WTC11 (cell line): Measurements from ENCODE around the gene PNMA6E. TPM values are rescaled to one million over a fixed set of nuclear protein-coding genes. Genes with fewer than 3 reads are reported as not detected.

Experiments used
- ATAC-seq: fragments of 200-7000 bp; cut with Tn5 transposase; 2 replicates; pipeline ENCODE4 v1.10.0; 2021; ENCODE audit warnings: mild to moderate bottlenecking, moderate library complexity
- CTCF ChIA-PET: fragments of 300-600 bp; sonication (Branson Sonifier 250); formaldehyde crosslinking; loops from one replicate; lab custom pipeline; 2021; ENCODE audit warnings: antibody characterized with exemption; lab: Charles Lee
- POLR2A ChIA-PET: fragments of 350-600 bp; sonication (Branson Sonifier 250); formaldehyde crosslinking; loops from one replicate; lab custom pipeline; 2021; ENCODE audit warnings: antibody characterized with exemption; lab: Charles Lee
- DNase-seq: peaks from one replicate; pipeline ENCODE4 v3.0.0; 2021; ENCODE audit warnings: low spot score
- H3K27ac Mint-ChIP-seq: 2 replicates; pipeline ENCODE4 v1.8.0; 2021; ENCODE audit warnings: mixed read lengths
- H3K27me3 Mint-ChIP-seq: 2 replicates; pipeline ENCODE4 v1.8.0; 2021; ENCODE audit warnings: low read depth, mild to moderate bottlenecking, moderate library complexity, mixed read lengths
- H3K36me3 Mint-ChIP-seq: 2 replicates; pipeline ENCODE4 v1.8.0; 2021; ENCODE audit warnings: mixed read lengths
- H3K4me1 Mint-ChIP-seq: 2 replicates; pipeline ENCODE4 v1.8.0; 2022; ENCODE audit warnings: mixed read lengths
- H3K4me3 Mint-ChIP-seq: 2 replicates; pipeline ENCODE4 v1.8.0; 2021; ENCODE audit warnings: mild to moderate bottlenecking, moderate library complexity, mixed read lengths
- H3K9me3 Mint-ChIP-seq: 2 replicates; pipeline ENCODE4 v1.8.0; 2021; ENCODE audit warnings: mixed read lengths
- MXD4 ChIP-seq: fragments of 250-450 bp; sonication (Bioruptor Pico); IDR thresholded peaks from 2 replicates; pipeline ENCODE4 v1.8.0; 2021; ENCODE audit warnings: mild to moderate bottlenecking, moderate library complexity, borderline replicate concordance
- NFYB ChIP-seq: sonication (generic); formaldehyde crosslinking; conservative IDR thresholded peaks from 2 replicates; pipeline ENCODE4 v1.8.0; 2022; ENCODE audit warnings: low read depth, missing genetic modification reagents
- NR1H2 ChIP-seq: sonication (generic); formaldehyde crosslinking; IDR thresholded peaks from 2 replicates; pipeline ENCODE4 v1.9.0; 2021; ENCODE audit warnings: mild to moderate bottlenecking, moderate library complexity, missing genetic modification reagents
- SMAD4 ChIP-seq: sonication (generic); formaldehyde crosslinking; IDR thresholded peaks from 2 replicates; pipeline ENCODE4 v1.8.0; 2022; ENCODE audit warnings: mild to moderate bottlenecking, missing genetic modification reagents
- ZNF121 ChIP-seq: sonication (generic); formaldehyde crosslinking; IDR thresholded peaks from 2 replicates; pipeline ENCODE4 v1.8.0; 2023; ENCODE audit warnings: missing genetic modification reagents
- ZNF138 ChIP-seq: sonication (generic); formaldehyde crosslinking; conservative IDR thresholded peaks from 2 replicates; pipeline ENCODE4 v1.8.1; 2022; ENCODE audit warnings: mild to moderate bottlenecking, moderate library complexity, missing genetic modification reagents
- total RNA-seq: library from RNA; stranded (reverse); gene quantifications from 3 replicates; pipeline ENCODE4 v1.2.3, GENCODE V29; 2021
- TF ChIP-seq, protein P1 (sequence below): fragments of 250-450 bp; sonication (Bioruptor Pico); IDR thresholded peaks from 2 replicates; pipeline ENCODE4 v1.9.0; 2021; ENCODE audit warnings: mild to moderate bottlenecking
- TF ChIP-seq, protein P2 (sequence below): fragments of 250-450 bp; sonication (Bioruptor Pico); IDR thresholded peaks from 2 replicates; pipeline ENCODE4 v1.9.0; 2021; ENCODE audit warnings: mild to moderate bottlenecking, borderline replicate concordance
- TF ChIP-seq, protein P3 (sequence below): fragments of 250-450 bp; sonication (Bioruptor Pico); IDR thresholded peaks from 2 replicates; pipeline ENCODE4 v1.8.0; 2021; ENCODE audit warnings: mild to moderate bottlenecking

The PNMA6E gene
- total RNA-seq, 1 experiment from 2014 or later = not detected

DNA sequence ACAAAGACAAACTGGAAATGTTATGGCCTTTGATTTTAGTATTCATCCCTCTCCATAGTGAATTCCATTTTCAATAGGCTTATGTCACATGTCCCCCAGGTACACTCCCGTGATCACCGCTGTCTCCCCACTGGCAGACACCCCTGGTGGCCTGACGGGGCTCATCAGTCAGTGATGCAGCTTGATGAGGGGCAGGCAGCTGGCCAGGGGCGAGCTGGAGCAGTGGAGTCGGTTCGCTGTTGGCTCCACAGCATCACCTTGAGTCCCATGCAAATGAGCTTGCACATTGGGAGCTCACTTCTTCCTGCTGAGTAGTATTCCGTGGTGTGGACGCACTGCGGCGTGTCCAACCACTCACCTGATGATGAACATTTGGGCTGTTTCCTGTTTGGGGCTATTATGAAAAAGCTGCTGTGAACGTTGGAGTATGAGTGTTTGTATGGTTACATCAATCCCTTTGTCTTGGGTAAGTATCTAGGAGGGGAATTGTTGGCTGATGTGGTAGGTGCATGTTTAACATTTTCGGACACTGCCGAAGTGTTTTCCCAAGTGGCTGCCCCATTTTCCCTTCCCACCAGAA lies 39.5 kb upstream of the PNMA6E start:
- ChIA-PET POLR2A (no interaction called here), CTCF (interaction anchor here (0.6 to 1.3 kb wide), 4 partner anchors 20 to 397 kb away, joined by 3 to 9 read pairs (median 3); no protein-coding TSS in a partner anchor)
- Mint-ChIP-seq H3K36me3 (no peaks in the 10 kb centered on the region), H3K27me3 (no peaks in the 10 kb centered on the region; the same call in 1 of the 2 replicates), H3K27ac (no peak overlapping the region), H3K9me3 (peaks cover 4% of the 10 kb centered on the region), H3K4me1 (no peaks in the 10 kb centered on the region), H3K4me3 (no peak overlapping the region)
- ATAC-seq (no peak), DNase-seq (no peak)
- TF ChIP-seq ZNF138 (CRISPR knock-in tag) (no peak), SMAD4 (CRISPR knock-in tag) (no peak)

DNA sequence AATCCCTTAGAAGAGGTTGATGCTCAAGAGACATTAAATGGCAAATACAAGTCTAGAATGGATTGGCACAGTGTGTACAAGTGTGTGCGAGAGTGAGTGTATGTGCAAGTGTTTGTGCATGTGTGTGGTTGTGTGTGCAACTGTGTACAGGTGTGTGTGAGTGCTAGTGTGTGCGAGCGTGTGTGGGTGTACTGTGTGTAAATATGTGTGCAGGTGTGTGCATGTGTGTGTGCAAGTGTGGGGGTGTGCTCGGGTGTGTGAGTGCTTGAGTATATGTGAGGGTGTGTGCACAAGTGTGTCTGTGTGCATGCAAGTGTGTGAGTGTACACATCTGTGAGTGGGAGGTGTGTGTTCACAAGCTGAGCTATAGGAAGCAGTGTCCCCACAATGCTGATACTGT lies 38.8 kb upstream of the PNMA6E start:
- no peak overlapping the region for H3K27ac Mint-ChIP-seq
- H3K4me1 Mint-ChIP-seq = no peaks in the 10 kb centered on the region
- TF ChIP-seq, protein P1, sequence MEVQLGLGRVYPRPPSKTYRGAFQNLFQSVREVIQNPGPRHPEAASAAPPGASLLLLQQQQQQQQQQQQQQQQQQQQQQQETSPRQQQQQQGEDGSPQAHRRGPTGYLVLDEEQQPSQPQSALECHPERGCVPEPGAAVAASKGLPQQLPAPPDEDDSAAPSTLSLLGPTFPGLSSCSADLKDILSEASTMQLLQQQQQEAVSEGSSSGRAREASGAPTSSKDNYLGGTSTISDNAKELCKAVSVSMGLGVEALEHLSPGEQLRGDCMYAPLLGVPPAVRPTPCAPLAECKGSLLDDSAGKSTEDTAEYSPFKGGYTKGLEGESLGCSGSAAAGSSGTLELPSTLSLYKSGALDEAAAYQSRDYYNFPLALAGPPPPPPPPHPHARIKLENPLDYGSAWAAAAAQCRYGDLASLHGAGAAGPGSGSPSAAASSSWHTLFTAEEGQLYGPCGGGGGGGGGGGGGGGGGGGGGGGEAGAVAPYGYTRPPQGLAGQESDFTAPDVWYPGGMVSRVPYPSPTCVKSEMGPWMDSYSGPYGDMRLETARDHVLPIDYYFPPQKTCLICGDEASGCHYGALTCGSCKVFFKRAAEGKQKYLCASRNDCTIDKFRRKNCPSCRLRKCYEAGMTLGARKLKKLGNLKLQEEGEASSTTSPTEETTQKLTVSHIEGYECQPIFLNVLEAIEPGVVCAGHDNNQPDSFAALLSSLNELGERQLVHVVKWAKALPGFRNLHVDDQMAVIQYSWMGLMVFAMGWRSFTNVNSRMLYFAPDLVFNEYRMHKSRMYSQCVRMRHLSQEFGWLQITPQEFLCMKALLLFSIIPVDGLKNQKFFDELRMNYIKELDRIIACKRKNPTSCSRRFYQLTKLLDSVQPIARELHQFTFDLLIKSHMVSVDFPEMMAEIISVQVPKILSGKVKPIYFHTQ (CRISPR knock-in tag) = no peak
- TF ChIP-seq NFYB (no peak), ZNF121 (no peak)
- H3K9me3 Mint-ChIP-seq = peaks cover 4% of the 10 kb centered on the region
- DNase-seq (no peak), ATAC-seq (no peak)
- no peaks in the 10 kb centered on the region for H3K36me3 Mint-ChIP-seq
- POLR2A ChIA-PET = no interaction called here
- CTCF ChIA-PET = interaction anchor here (0.6 to 1.3 kb wide), 2 partner anchors 21 to 115 kb away, joined by 3 to 9 read pairs; no protein-coding TSS in a partner anchor
- H3K27me3 Mint-ChIP-seq = no peaks in the 10 kb centered on the region; the same call in 1 of the 2 replicates
- no peak overlapping the region for H3K4me3 Mint-ChIP-seq

DNA sequence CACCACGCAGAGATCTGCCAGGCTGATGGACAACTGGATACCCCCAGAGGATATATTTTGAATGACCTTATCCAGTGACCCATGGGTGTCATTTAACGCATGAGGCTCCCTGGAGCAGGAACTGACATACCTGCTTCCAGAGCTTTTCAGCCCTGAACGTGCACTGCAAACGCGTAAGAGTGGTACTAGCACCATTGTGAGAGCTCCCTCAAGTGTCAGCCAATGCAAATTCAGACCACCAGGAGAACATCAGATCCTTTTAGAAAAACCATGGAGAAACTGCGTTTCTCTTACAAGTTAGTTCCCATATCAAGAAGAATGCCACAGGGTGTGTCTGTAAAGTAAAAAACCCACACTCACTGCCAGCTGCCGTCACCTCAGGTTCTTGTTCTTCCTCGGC lies 37.4 kb upstream of the PNMA6E start:
- H3K9me3 Mint-ChIP-seq = peaks cover 4% of the 10 kb centered on the region
- CTCF ChIA-PET = interaction anchor here (1.0 kb wide), 1 partner anchor 497 kb away, joined by 3 read pairs; no protein-coding TSS in a partner anchor
- no peaks in the 10 kb centered on the region for H3K36me3 Mint-ChIP-seq

More for the DNA sequence above, 37.4 kb upstream of the PNMA6E start:
- no peak for ATAC-seq
- Mint-ChIP-seq H3K27ac (no peak overlapping the region), H3K27me3 (no peaks in the 10 kb centered on the region; the same call in 1 of the 2 replicates), H3K4me1 (no peaks in the 10 kb centered on the region), H3K4me3 (no peak overlapping the region)
- TF ChIP-seq NR1H2 (CRISPR knock-in tag) (no peak), MXD4 (CRISPR knock-in tag) (no peak)
- TF ChIP-seq, protein P2, sequence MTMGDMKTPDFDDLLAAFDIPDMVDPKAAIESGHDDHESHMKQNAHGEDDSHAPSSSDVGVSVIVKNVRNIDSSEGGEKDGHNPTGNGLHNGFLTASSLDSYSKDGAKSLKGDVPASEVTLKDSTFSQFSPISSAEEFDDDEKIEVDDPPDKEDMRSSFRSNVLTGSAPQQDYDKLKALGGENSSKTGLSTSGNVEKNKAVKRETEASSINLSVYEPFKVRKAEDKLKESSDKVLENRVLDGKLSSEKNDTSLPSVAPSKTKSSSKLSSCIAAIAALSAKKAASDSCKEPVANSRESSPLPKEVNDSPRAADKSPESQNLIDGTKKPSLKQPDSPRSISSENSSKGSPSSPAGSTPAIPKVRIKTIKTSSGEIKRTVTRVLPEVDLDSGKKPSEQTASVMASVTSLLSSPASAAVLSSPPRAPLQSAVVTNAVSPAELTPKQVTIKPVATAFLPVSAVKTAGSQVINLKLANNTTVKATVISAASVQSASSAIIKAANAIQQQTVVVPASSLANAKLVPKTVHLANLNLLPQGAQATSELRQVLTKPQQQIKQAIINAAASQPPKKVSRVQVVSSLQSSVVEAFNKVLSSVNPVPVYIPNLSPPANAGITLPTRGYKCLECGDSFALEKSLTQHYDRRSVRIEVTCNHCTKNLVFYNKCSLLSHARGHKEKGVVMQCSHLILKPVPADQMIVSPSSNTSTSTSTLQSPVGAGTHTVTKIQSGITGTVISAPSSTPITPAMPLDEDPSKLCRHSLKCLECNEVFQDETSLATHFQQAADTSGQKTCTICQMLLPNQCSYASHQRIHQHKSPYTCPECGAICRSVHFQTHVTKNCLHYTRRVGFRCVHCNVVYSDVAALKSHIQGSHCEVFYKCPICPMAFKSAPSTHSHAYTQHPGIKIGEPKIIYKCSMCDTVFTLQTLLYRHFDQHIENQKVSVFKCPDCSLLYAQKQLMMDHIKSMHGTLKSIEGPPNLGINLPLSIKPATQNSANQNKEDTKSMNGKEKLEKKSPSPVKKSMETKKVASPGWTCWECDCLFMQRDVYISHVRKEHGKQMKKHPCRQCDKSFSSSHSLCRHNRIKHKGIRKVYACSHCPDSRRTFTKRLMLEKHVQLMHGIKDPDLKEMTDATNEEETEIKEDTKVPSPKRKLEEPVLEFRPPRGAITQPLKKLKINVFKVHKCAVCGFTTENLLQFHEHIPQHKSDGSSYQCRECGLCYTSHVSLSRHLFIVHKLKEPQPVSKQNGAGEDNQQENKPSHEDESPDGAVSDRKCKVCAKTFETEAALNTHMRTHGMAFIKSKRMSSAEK = no peak
- TF ChIP-seq, protein P3, sequence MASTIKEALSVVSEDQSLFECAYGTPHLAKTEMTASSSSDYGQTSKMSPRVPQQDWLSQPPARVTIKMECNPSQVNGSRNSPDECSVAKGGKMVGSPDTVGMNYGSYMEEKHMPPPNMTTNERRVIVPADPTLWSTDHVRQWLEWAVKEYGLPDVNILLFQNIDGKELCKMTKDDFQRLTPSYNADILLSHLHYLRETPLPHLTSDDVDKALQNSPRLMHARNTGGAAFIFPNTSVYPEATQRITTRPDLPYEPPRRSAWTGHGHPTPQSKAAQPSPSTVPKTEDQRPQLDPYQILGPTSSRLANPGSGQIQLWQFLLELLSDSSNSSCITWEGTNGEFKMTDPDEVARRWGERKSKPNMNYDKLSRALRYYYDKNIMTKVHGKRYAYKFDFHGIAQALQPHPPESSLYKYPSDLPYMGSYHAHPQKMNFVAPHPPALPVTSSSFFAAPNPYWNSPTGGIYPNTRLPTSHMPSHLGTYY (CRISPR knock-in tag) = no peak
- no peak for DNase-seq
- POLR2A ChIA-PET = no interaction called here
